GM20431 (cell line): ENCODE measurements around the gene SLC39A1.

Experiments
- in situ Hi-C: fragments of 300-500 bp; cut with MseI, MboI; formaldehyde crosslinking; loops from one replicate; pipeline ENCODE4 v1.15.0; 2020; ENCODE audit warnings: low sequenced_read_pairs; ENCODE audit not compliant: unreplicated experiment

Gene SLC39A1

DNA sequence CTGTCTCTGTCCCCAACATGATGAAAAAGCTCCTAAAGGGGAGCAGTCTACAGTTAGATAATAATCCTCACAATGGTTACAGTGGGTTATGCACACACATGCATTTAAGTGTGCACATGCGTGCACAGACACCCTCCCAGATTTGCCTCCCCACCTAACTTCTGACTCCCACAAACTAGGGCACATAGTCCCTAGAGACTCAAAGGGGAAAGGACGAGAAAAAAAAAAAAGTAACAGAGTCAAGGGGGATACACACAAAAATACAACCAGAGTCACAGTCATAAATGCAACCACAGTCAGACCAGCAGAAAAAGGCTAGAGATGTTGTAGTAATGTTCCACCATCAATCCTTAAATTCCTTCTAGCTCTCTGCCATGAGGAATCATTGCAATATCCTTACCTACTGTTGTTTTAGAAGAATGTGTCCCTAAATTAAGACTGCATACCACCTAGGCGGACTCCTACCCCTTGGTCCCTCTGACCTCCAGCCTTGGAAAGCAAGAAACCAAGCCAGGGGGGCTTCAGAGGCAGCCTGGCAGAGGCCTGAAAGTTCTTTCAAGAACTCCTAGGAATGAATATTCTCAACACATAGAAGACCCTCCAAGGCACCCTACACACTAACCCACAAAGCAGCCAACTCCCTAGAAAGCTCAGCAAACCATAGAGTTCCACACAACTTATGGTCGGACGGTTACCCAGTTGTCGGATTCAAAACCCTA is 6.2 kb downstream of the SLC39A1 start:
- in situ Hi-C loops = no loop called here

DNA sequence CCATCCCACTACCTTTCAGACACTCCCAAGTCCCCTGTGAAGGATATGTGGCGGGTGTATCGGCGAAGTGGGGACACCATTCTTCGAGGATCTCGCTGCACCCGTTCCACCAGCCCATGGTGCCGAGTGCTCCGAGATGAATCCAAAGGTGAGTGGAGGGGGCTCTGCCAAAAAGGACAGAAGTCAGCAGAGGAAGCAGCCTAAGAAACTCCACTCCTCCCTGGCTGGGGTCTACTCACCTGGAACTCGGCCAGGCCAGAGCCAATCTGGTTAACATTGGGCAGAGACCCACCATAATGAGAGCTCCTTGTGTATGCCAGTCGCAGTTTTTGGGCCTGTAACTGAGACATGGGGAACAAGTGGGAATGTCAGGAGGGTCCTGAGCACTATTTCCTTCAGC is 8.5 kb downstream of the SLC39A1 start:
- in situ Hi-C loops = no loop called here

DNA sequence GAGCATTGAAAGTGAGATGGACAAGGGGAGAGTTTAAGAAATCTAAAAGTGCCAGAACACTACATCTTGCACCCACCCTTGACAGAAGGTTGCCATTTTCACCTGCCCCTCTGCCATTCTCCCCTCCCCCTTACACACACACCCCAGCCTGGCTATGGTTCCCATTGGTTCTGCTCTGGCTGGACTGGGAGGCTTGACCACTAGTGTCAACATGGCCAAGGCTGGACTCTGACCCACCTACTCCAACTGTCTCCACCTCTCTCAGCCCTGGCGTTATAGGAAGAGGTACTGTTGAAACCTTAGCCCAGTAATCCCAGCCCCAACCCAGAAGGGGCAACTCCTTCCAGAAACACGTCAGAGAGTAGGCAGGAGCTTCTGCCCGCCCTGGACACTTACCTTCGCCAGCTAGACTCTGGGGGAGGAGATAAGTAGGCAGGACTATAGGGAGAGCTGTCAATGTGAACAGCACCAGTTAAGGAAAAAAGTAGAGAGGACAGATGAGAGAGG is 9.4 kb downstream of the SLC39A1 start:
- in situ Hi-C loops = no loop called here

DNA sequence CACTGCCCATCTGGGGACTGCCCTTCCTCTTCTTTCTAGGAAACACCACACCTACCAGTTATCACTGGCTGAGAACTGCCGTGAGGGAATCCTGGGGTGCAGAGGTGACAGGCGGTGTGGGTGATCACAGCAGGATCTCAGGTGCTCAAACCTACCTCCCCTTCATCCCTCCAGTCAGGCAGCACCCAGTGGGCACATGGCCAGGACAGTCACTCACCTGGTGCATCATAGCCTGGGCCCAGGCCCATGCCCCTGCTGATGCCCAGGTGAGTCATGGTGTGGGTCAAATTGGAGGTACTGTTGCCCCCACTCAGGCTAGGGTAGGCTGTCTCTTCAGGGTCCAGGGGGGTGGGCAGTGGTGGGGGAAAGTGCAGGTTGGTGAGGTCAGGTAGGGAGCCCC is 11.5 kb downstream of the SLC39A1 start:
- in situ Hi-C loops = no loop called here

DNA sequence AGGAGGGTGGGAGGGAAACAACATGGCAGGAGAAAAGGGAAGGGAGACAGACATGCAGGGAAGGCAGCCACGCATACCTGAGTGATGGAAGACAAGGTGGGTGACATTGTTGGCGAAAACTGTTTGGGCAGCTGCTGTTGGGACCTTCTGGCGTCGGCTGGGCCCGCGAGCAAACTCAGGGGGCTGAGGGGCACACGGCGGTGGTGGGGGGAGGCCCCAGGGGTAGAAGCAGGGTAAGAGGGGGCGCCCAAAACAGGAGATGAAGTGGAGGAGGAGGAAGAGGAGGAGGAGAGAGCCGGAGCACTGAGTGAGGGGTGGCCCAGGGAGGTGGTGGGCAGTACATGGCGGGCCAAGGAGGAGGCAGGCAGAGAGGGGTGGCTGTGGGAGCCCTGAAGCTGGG is 12.2 kb downstream of the SLC39A1 start:
- in situ Hi-C loops = no loop called here

DNA sequence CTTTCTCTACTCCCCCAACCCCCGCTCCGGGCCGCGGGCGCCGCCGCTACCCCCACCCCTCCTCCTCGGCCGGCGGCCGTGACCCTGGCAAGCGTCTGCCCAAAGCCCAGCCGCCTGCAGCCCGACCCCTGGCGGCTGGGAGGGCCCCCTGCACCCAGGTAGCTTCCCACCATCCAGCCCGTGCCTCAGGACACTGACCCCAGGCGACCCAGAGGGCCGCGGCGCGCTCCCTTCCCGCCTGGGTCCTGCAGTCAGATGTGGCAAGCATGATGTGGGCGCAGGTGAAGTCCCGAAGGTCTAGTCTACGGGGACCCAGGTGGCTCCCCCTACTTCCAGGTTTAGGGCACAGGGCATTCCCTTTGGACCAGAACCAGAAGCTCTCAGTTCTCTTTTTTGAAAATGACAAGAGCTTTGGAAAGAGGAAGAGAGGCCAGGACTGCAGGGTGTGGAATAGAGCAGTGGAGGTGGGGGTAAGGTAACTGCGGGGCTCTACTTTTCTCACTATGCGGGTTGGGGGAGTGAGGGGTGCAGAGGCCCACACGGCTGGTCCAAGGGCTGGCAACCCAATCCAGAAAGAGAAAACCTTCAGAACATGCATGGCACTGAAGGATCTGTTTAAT is 16.6 kb downstream of the SLC39A1 start, which contains the start of gene DENND4B:
Gene DENND4B, minus strand, starts transcription at position 97 of the 620 bp plus-strand sequence. CDS start 2,344 bp downstream, outside the sequence.
- in situ Hi-C loops = no loop called here

DNA sequence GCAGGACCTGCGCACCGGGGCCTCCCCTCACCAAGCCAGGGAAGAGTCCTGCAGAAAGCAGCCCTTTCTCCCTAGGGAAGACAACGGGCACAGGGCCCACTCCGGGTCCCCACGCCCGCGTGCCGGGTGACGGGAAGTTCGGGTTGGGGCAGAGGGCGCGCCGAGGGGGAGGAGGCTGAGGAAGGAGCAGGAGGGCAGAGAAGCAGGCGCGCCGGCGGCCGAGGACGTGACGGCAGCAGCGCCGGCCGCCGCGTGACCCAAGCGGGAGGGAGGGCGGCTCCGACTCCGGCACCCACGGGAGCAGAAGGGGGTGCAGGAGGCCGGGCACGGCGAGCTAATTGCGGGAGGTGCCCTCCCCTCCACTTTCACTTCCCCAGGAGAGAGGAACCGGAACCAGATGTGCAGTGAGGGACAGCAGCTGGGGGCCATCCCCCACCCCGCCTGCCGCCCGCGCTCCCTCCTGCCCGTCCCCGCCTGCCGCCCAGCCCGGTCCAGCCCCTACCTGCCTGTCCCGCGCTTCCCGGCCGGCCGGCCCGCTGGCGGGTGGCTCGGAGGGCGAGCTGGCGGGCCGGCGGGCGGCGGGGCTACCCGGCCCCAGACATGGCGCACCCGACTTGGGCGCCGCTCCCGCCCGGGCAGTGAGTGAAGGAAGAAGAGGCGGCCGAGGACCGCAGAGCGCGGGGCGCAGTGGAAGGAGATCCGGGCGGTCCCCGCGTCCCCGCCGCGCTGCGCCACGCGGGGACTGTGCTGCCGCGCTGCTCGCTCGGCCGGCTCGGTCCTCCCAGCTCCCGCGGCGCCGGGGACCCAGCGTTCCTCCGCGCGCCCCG is 17.3 kb downstream of the SLC39A1 start:
- in situ Hi-C loops = no loop called here

DNA sequence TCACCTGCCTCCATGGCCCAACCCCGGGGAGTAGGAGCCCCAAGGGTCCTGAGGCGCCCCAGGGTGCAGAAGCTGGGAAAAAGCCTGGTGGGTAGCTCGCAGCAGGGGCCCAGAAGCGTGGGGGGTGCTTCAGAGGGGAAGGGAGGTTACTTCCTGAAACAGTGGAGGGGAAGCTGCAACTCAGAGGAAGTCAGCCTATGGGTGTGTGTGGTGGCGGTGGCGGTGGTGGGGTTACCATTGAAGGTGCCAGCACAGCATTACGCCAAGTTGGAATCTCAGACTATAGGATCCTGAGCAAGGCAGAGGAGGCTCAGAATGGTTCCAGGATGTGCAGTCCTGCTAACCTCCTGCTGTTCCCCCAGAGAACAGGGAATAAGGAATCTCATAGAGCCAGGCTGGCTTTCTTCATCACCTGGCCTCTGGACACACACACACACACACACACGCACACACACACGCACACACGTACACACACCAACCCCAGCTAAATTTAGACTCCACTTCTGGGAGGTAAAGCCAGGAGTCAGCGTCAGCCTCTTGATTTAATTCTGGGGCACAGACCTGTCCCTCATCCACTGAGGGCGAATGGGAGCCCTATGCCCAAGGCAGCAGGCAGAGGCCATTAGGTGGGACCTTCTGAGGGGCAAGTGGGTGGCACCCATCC is 18.1 kb downstream of the SLC39A1 start:
- in situ Hi-C loops = no loop called here

DNA sequence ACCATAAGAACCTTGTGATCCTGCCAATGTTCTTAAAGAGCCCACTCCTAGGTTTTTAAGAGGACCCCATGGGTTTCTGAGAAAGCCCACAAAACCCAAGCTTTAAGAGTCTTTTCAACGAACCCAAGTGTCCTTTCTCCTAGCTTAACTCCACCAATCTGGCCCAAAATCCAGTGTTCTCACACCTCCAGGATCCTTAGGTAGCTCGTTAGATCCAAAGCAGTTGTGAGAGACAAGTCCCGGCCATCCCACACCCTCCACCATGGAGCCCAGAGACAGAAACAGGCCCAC is 18.6 kb downstream of the SLC39A1 start:
- in situ Hi-C loops = no loop called here

DNA sequence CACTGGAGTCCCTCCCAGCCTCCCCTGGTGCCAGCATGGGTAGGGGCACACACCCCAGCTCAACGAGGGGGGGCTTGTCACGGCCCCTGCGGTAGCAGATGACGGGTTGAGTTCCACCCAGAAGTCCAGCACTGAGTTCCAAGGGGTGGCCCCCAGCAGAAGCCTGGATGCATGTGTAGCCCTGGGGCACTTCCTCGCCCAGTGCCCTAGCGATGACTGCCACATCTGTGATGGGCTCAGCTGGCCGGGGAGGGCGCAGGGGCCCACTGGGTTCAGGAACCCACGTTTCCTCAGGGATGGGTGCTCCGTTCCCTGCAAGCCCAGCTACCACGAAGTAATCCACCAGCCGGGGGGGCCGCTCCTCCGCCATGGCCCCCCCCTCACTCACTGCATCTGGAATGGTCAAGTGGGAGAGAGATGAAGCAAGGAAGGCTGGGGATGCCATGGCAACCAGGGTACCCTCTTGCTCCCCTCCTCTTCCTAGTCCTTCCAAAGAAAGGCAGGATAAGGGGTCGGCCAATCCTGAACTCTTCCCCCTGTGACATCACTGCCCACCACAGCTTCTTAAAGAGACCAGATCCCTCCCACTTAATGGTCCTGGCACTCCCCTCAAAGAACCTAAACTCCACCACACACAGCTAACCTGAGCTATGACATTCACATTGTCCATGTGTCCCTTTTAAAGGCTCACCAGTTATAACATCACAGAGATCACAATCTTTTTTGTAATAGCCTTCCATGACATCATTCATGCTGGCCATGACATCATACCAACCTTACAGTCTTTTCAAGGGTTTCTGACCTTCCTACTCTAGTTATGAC is 19.1 kb downstream of the SLC39A1 start:
- in situ Hi-C loops = no loop called here

DNA sequence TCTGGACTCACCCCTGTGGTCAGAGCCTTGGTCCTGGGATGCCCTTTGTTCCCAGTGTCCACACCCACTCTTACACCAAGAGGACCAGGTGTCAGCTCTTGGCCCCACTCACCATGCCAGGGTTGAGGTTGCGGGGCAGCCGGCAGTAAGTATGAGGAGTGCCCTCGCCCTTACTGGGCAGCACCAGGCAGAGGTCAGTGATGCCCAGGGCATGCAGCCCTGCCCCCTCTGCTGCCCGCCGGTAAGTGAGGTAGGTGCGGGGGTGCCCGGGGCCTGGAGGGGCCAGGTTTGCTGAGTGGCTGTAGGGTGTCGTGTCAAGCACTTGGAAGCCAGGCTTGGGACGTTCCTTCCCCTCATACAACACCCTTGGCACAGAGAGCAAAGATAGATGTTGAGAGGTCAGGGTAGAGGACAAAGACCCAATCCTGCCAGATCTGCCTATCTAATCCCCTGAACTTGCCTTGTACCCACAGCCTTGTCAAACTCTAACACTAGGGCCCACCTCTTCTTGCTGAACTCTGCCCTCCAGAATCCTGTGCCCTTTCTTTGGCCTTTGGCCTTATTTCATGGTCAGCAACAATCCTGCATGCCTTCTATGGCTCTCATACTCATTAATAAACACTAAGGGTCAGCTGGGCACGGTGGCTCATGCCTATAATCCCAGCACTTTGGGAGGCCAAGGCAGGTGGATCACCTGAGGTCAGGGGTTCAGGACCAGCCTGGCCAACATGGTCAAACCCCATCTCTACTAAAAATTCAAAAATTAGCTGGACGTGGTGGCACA is 20.4 kb downstream of the SLC39A1 start:
- in situ Hi-C loops = no loop called here

DNA sequence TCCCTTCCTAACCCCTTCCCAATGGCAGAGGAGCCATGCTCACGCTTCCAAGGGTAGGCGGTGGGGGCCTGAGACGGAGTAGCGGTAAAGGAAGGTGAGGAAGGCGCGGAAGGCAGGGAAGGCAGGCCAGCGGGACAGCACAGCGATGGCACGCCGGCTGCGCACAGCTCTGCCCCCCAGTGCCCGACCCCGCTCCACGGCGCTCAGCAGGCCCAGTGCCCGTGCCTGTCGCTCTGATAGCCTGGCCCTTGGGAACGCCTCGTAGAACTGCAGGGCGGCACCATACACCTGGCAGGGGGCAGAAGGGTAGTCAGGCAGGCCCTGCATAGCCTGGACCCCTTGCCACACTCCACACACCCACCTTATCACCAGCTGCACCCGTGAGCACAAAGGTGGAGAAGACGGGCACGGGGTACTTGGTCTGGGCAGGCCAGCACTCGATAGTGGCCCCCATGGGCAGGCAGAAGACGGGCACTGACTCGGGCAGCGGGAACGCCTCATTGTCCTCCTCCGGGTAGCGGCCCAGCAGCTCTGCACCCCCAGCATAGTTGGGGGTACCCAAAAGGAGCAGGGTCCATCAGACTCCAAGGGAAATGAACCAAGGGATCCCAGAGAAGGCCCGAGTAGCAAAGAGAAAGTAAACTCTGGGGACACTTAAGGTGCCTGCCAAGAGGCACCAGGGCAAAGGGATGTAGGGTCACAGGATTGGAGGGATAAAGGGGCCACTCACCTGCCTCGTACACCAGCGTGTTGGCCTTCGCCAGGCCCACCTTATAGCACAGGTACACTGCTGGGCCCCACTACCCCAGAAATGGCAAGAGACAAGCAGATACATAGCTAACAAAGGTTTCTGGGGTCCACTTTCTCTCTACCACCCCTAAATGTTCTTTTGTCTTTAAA is 21.3 kb downstream of the SLC39A1 start:
- in situ Hi-C loops = no loop called here

DNA sequence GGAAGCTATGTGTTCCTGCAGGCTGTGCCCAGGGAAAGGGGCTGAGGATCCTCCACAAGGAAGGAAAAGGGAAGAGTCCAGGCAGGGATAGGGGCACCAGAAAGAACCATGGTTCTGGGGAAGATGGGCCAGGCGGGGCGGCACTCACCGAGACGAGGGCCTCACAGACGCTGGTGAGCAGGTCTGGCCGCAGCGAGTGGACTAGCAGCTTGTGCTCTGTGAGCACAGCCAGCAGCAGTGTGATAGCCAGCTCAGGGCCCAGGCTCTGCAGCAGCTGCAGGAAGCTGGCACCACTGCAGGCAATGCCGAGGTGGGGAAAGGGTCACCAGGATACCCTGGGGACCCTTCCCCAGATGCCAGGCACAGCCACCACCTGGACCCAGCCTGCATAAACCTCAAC is 22.6 kb downstream of the SLC39A1 start:
- in situ Hi-C loops = no loop called here

DNA sequence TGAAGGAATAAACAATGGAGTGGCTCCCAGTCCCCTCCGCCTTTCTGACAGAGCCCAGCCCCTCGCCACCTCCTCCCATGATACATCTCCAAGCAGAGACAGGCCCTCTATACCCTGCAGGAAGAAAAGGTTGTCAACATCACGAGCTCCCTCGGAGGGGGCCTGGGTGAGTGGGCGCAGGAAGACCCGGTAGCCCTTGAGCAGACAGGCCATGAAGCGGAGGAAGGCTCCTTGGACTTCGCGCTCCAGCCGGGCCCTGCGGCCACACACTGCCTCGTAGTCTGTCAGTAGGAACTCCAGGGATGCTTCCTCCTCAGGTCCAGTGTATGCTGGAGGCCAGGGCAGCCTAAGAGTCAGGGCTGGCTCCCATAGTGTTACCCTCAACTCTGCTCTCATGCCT is 23.9 kb downstream of the SLC39A1 start:
- in situ Hi-C loops = no loop called here

DNA sequence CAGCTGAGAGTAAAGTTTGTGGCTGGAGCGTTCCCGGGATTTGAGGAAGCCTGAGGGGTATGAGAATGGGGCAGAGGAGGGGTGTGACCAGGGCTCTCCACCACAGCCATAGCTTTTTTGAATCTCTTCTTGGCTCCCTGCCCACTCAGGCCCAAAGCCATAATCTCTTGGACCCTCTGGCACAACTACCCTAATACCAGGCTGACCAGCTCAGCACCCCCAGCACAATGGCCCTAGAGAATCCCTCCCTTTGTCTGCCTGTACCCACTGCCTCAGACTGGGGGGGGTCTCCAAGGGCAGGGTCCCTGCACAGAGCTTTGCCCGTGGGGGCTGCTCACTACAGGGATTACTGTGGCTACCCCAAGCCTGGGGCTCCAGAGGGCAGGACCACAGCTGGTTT is 24.3 kb downstream of the SLC39A1 start:
- in situ Hi-C loops = no loop called here

DNA sequence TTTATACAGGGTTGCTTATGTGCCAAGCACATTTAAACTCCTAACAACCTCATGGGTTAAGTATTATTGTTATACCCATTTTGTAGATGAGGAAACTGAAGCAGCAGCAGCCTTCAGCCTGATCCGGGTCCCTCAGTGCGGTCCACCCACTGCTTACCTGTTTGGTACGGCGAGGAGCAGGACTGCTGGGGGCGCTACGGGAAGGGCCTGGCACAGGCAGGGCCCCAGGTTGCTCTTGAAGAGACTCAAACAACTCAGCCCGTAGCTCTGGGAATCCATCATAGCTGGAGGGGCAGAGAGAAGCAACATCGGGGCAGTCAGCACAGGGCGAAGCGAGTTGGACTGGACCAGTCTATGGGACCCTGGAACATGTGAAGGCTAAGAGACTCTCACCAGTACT is 26.0 kb downstream of the SLC39A1 start:
- in situ Hi-C loops = no loop called here

DNA sequence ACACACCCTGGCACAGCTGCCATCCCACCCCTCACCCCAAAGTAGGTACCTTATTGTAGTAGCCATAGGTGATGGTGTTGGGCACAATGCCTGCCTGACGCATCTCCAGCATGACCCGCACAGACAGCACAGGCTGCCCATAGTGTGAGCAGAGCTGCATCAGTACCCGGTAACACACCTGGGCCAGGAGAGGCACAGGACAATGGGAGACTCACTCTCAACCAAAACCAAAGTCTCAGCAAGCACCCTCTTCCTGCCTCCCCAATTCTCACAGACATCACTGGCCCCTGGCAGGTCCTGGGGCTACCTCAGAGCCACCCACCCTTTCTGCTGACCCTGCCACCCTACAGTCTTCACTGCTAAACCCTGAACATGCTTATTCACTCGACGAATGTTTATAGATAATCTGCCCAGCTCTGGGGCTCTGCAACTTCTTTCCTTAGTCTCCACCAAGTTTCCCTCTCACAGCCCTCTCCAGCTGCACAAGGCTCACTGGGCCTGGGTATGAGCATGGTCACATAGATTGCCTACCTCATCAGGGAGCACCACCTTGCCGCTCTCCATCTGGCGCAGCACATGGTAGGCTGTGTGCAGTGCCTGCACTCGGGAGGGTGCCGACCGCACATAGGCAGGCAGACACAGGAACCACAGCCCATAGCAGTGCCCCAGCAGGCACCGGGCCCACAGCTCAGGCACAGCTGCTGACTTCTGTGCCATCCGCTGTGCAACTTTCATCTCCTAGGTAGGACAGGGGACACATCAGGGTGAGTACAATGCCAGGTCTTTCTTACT is 27.1 kb downstream of the SLC39A1 start:
- in situ Hi-C loops = no loop called here
